NOMO-1 (cell line): ENCODE data around the gene PLEKHB2.
"Not testable (repeated sequence)": the region's sequence is repeated elsewhere in the genome, so short reads cannot be mapped to it uniquely, and the experiment has no call there.

Source experiments
- DNase-seq, 2 experiments: peaks; one replicate each; lab custom pipeline; 2025; ENCODE audit not compliant: unreplicated experiment in 2 of 2; lab: John Stamatoyannopoulos, UW

The PLEKHB2 gene

GRCh38 chr2:131132729-131133128 lies 27.6 kb downstream of the PLEKHB2 start:
- no peak for DNase-seq

DNA sequence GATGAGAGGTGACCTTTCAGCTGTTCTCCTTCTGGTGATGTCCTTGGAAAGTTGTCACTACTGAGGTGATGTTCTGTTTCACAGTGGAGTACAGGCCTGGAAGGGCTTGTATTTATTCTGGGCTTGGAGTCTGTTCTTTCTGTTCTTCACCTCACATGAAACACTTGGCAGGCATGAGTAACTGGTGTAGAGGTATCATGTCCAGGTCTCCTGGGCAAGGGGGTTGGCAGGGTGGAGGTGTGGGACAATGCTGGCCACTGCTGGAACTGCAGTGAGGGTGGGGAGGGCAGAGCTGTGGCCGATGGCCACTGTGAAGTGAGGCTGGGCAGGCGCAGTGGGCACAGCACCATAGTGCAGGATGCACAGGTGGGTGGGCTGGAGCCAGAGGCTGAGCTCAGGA lies 35.4 kb downstream of the PLEKHB2 start:
- no peak for DNase-seq

DNA sequence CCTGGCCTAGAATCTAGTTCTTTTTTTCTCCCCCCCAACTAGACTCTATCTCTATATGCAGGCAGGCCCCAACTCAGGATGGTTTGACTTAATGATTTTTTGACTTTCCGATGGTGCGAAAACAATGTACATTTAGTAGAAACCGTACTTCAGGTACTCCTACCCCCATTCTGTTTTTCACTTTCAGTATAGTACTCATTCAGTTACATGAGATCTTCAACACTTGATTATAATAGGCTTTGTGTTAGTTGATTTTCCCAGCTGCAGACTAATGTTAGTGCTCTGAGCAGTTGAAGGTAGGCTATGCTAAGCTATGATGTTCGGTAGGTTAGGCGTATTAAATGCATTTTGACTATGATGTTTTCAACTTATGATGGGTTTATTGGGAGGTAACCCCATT lies 37.7 kb downstream of the PLEKHB2 start:
- no peak for DNase-seq

DNA sequence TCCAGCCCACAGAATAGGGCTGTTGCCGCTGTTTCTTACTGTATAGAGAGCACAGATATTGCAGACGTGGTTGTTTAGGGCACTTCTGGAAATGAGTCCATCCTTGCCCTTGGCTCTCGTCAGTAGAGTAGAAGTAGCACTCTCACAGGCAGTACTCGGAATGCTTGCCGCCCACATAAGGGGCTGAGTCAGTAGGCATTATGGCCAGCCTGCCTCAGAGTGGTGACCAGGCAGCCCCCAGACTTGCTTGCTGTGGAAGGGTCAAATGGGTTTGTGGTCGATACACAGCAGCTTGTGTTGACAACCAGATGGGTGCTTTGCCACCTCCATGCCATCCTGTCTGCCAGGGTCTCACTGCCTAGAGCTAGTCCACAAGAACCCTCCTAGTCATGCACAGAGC lies 38.7 kb downstream of the PLEKHB2 start:
- DNase-seq = no peak

DNA sequence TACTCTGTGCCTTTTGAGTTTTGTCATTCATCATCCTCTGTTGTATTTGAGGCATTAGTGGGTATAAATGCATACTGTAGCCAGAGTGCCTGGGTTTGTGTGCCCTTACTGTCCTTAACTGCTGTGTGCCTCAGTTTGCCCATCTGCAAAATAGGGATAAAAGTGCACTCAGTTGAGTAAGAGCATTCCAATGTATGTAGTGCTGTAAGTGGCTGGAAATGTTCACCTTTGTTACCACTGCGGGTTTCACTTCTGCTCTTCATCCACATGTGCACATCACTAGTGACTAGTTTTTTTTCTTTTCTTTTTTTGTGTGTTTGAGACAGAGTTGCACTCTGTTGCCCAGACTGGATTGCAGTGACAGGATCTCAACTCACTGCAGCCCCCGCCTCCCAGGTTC lies 39.9 kb downstream of the PLEKHB2 start:
- DNase-seq = peak in 1 of 2 experiments; percentile 4

- no peak for DNase-seq
Measured at GRCh38 chr2:131146231-131146630, 41.1 kb downstream of the PLEKHB2 start.

- no peak for DNase-seq
Measured at GRCh38 chr2:131146749-131147148, 41.6 kb downstream of the PLEKHB2 start.

GRCh38 chr2:131148426-131148825 lies 43.3 kb downstream of the PLEKHB2 start:
- no peak for DNase-seq

DNA sequence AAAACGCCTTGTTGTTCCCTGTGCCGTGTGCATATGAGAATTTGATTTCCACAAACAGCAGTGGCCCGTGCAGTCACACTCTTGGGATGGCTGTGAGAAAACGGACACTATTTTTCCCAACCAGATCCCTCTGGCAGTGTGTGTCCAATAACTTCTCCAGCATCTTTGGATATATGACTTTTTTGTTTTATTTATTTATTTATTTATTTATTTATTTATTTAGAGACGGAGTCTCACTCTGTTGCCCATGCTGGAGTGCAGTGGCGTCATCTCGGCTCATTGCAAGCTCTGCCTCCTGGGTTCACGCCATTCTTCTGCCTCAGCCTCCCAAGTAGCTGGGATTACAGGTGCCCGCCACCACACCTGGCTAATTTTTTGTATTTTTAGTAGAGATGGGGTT lies 45.0 kb downstream of the PLEKHB2 start:
- not testable (repeated sequence) for DNase-seq

DNA sequence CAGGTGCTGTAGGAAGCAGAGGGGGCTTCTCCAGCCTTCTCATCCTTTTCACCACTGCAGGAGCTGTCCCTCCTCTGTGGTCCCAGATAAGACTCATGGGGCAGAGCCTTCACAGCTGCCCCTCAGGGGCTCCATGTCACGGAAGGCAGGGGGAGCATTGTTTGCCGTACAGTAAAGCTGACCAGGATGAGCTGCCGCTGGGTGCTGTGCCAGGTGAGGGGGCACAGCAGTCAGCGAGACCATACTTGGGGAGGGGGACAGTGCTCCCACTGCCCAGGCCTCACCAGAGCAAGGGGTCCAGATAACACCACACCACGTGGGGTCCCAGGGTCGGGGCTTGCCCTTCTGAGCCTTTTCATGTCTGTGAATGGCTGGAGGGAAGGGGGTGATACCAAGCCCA lies 46.3 kb downstream of the PLEKHB2 start:
- DNase-seq = no peak

DNA sequence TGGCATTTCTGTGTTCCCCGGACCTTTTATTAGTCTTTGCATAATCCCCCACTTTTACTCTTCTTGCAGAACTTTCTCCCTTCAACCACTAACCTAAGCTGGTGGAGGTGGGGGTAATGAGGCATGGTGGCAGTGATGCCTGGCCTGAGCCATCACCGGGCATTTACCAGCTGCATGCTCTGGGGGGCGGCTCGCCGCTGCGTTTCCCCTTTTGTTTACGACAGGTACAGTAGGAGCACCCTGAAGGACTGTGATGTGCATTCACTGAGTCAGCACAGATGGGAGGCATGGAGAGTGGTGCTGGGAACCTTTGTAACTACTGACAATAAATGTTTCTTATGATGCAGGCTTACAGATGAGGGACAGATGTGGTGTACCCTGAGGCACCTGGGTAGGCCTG lies 46.9 kb downstream of the PLEKHB2 start:
- DNase-seq = no peak

DNA sequence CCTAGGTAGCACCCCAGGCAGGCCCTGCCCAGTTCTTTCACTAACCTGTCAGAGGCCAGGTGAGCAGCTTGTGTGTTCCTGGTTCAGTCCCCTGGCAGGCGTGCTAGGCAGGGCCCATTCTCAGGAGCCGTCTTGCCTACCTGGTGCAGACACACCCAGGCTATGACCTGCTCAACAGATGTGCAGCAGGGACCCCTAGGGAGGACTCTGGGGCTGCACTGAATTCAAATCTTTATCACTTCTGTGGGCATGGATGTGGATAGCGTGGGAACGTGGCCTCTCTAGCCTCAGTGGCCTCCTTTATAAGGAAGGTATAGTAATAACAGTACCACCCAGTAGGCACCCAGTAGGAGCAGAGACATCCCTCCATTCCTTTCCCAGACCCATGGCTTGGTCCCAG lies 48.4 kb downstream of the PLEKHB2 start:
- no peak for DNase-seq

DNA sequence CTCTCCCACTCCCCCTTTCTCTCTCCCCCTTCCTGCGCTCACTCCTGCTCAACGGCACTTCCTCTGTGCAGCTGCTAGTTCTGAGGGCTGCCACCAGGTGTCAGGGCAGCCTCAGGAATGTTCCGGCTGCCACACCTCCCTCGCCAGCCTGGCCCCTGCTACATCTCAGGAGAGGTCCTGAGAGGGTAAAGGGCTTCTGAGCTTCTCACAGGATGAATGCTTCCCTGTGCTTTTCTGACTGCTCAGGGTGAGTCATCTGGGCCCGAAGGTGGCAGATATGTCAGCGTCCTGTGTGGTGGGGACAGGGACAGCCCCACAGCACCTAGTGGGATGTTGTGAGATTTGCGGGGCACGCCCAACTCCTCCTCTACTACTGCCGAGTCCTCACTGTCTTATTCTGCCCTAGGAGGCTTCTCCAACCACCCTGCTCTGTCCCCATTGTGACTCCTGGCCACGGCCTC lies 49.0 kb downstream of the PLEKHB2 start:
- peak; percentile 50 to 70 for DNase-seq

GRCh38 chr2:131154647-131155046 lies 49.5 kb downstream of the PLEKHB2 start:
- no peak for DNase-seq

- no peak for DNase-seq
Measured at GRCh38 chr2:131155208-131155855, 50.2 kb downstream of the PLEKHB2 start.

DNA sequence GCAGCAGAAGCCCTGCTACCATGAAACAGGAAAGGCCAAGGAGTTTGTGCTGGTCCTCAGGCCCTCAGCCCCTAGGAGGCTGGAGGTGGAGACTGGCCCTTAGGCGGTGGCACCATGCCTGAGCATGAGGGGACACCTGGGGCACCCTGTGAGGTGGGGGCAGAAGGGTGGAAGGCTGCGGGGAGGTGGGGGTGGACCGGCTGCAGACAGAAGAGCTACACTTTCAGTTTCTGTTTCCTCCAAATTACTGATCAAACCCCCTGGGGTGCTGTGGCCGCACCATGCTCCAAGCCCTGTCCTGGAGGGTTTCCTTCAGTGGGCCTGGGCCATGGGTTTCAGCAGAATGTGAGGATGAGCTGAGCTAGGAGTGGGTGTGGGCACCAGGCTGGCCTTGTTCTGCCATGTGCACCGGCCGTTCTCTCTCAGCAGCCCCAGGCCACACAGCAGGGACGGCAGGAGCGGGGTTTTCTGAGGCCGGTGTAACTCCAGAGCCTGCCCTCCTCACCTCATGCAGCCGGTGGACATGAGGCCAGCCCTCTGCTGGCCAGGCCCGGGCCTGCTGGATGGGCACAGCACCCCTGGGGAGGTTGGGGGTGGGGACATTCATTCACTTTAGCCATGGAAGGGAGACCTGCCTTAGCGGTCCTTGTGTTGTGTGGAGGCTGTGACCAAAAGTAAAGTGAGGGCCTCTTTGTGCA lies 51.5 kb downstream of the PLEKHB2 start:
- DNase-seq = no peak

GRCh38 chr2:131165562-131165961 lies 60.4 kb downstream of the PLEKHB2 start:
- not testable (repeated sequence) for DNase-seq

GRCh38 chr2:131168538-131168937 lies 63.4 kb downstream of the PLEKHB2 start:
- DNase-seq = no peak

DNA sequence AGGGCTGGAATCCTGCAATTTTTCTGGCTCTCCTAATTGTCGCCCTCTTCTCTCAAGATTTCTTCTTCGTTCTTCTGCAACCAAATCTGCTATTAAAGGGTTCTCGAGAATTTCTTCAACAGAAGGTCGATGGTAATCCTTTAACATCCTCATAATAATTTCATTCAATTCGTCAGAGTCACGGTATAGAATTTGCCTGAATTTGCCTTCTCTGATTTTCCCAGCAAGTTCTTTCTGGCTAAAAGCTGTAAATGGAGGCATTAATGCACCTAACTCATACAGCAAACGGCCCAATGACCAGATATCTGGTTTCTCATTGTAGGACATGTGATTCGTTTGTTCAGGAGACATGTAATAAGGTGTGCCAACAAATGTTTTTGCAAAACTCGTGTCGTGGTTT lies 72.9 kb downstream of the PLEKHB2 start:
- DNase-seq = not testable (repeated sequence)

DNA sequence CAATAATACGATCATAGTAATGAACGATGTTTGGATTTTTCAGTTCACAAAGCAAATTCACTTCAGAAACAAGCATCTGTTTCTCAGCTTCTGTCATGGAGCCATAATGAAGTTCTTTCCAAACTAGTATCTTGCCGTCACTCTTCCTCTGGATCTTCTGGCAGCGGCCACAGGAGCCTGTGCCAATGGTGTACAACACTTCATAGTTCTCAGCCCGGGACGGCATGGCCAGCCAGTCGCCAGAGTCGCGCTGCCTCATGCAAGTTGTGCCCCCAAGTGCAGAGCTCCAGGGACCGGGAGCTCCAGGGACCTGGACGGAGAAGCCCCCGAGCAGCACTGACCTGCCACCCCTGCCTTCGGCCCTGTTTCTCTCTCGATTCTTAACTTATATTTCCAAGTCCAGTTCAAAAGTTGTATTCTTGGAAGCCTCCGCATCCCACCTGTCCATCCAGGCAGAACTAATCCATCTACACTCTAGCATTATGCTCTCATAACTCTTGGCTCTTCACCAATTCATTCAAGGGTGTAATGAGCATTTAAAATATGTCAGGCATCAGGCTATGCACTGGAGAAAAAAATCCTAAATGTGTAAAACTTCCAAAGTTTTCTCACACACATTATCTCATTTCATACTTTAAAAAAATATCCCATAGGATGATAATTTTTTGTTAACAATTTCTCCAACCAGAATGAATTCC lies 73.7 kb downstream of the PLEKHB2 start:
- DNase-seq = not testable (repeated sequence)

- DNase-seq = not testable (repeated sequence)
Measured at GRCh38 chr2:131181451-131181850, 76.3 kb downstream of the PLEKHB2 start.

DNA sequence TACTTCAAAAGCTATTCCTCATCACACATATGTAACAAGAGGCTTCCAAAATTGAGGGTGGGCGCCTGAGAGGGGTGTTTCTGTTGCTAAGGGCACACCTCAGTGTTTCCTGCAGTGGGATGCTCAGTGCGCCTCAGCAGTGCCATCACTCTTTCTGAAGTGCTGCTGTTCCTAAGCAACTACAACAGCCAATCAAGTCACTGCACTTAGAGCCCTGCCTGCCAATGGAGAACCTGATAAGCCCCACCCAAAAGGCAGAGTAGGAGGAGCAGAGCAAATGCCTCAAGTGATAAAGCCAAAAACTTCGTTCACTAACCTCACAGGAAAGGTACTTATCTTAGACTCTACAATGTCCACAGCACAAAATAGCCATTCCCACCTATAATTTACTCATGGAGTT lies 88.3 kb downstream of the PLEKHB2 start:
- DNase-seq = not testable (repeated sequence)
